T-helper 1 cell treated with Interleukin-12 subunit alpha and Interleukin-12 subunit beta and Interleukin-4 antibody, amounts not matched to agents 30 μg/mL and 1 μg/mL, for 36 hours (primary cell): Measurements from ENCODE around the gene RYR3.

ENCODE experiments used
- H3K27ac Mint-ChIP-seq: one replicate; pipeline ENCODE4 v1.8.0; 2021; ENCODE audit warnings: mild to moderate bottlenecking, mixed read lengths
- H3K27me3 Mint-ChIP-seq: one replicate; pipeline ENCODE4 v1.8.0; 2021; ENCODE audit warnings: low read depth, mixed read lengths
- H3K36me3 Mint-ChIP-seq: one replicate; pipeline ENCODE4 v1.8.0; 2021; ENCODE audit warnings: low read depth, mixed read lengths
- H3K4me1 Mint-ChIP-seq: one replicate; pipeline ENCODE4 v1.8.0; 2021; ENCODE audit warnings: low read depth, mixed read lengths
- H3K4me3 Mint-ChIP-seq: one replicate; pipeline ENCODE4 v1.8.0; 2021; ENCODE audit warnings: mild to moderate bottlenecking, moderate library complexity, mixed read lengths
- H3K9me3 Mint-ChIP-seq: one replicate; pipeline ENCODE4 v1.8.0; 2021; ENCODE audit warnings: mixed read lengths

Gene RYR3

DNA sequence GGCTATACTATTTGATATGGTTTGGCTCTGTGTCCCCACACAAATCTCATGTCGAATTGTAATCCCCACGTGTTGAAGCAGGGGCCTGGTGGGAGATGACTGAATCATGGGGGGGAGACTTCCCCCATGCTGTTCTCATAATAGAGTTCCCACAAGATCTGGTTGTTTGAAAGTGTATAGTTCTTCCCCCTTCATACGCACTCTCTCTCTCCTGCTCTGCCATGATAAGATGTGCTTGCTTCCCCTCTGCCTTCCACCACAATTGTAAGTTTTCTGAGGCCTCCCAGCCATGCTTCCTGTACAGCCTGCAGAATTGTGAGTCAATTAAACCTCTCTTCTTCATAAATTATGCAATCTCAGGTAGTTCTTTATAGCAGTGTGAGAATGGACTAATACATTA, 367.4 kb downstream of the RYR3 start:
- H3K27ac Mint-ChIP-seq, result no peak overlapping the region
- H3K9me3 Mint-ChIP-seq, result no peaks in the 10 kb centered on the region
- H3K36me3 Mint-ChIP-seq, result no peaks in the 10 kb centered on the region
- no peaks in the 10 kb centered on the region for H3K4me1 Mint-ChIP-seq
- H3K4me3 Mint-ChIP-seq, result no peak overlapping the region
- H3K27me3 Mint-ChIP-seq, result no peaks in the 10 kb centered on the region

DNA sequence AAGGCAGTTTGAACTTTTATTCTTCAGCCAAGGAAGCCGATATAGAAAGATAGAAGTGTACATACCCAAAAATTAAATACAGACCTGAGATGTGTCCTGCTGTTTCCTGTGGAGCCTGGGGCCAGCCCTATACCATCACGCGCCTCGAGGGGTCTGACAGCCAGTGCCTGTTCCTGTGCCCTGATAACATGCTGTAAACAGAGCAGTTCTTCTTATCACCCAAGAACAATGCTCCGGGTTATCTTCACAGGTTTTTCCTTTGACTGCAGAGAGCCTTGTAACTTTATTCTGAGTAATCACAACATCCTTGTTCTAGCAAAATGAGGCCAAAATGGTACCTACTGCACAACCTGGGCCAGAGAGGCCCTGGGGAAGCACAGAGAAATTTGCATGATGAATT, 367.8 kb downstream of the RYR3 start:
- Mint-ChIP-seq H3K36me3 (no peaks in the 10 kb centered on the region), H3K4me3 (no peak overlapping the region), H3K27ac (no peak overlapping the region), H3K4me1 (no peaks in the 10 kb centered on the region), H3K27me3 (no peaks in the 10 kb centered on the region), H3K9me3 (no peaks in the 10 kb centered on the region)

DNA sequence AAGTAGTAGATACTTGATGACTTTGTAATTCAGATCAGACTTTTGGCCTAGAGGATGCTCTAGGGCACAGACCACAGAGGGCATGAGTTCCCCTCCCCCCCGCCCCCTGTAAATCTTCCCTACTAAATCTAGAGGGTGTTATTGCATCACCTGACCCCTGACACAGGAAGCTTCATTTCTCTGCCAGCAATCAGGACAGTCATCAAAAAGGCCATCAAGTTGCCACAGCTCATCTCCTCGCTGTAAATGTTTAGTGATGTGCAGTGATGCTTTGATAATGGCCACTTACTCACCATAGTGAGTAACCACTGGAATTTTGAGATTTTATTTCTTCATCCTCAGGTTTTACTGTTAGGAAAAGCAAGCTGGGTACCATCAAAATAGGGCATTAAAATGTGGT, 368.3 kb downstream of the RYR3 start:
- Mint-ChIP-seq H3K36me3 (no peaks in the 10 kb centered on the region), H3K9me3 (no peaks in the 10 kb centered on the region), H3K4me1 (no peaks in the 10 kb centered on the region), H3K27ac (no peak overlapping the region), H3K4me3 (no peak overlapping the region), H3K27me3 (no peaks in the 10 kb centered on the region)

DNA sequence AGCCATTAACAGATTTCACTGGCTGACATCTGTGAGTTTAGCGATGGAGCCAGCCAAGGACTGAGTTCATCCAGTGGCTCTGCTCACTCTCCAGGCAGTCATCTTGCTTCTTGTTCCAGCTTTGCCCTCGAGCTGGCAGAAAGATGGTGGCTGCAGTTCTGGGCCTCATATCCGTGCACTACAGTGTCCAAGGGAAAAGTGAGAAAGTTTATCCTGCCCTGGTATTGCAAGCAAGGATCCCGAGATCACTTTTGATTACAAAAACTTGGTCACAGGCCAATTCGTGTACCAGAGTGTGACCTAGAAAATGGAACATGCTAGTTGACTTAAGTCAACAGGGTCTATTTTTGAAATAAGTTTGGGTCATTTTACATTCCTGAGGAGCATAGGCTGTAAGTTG, 369.6 kb downstream of the RYR3 start:
- H3K27ac Mint-ChIP-seq, result no peak overlapping the region
- no peak overlapping the region for H3K4me3 Mint-ChIP-seq

DNA sequence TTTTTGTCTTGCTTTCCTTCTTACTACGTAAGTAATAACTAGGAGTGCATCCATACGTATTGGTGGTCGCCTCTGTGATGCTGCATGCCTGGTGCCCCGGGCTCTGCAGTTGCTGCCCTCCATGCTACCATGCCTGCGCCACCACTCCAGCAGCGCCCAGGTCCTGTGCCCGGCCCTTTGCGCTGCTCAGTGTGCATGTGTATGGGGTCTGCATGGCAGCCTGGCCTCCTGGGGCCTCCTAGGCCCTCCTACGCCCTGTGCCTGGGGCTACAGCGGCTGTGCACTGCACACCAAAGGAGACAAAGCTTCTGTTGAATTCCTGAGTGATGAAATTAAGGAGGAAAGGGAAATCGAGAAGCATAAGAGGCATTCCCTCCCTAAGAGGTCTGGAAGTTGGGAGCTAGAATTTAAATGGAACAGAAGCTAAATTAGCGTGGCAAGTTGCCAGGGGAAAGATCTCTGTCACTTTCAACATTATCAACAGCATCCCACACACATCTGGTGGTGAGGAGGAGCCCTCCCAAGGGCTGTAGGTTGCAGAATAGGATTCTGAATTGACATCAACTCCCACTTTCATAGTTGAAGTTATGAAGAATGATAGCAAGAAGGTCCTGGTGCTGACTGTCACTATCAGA, 382.5 kb downstream of the RYR3 start:
- Mint-ChIP-seq H3K9me3 (no peaks in the 10 kb centered on the region), H3K27ac (no peak overlapping the region), H3K4me3 (no peak overlapping the region), H3K36me3 (no peaks in the 10 kb centered on the region), H3K4me1 (no peaks in the 10 kb centered on the region), H3K27me3 (peaks cover 3% of the 10 kb centered on the region)

More for the DNA sequence above, 369.6 kb downstream of the RYR3 start:
- H3K27me3 Mint-ChIP-seq, result no peaks in the 10 kb centered on the region
- no peaks in the 10 kb centered on the region for H3K36me3 Mint-ChIP-seq
- H3K9me3 Mint-ChIP-seq, result no peaks in the 10 kb centered on the region
- no peaks in the 10 kb centered on the region for H3K4me1 Mint-ChIP-seq

DNA sequence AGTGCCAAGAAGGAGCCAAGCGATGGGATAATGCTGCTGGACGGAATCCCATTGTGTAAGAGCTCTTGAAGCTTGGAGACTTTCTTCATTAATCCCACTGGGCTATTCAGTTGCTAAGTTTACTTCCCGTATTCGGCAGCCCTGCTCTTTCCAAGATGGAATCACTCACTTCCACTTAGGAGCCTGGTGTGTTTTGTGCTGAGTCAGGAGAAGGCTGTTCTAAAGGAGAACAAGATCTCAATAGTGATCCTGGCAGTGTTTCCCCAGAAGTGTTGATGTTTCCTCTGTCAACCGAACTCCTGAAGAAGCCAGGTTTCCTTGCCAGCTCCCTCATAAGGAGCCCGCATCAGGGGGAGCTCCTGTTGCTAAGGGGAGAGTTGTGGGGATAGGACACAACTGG, 387.4 kb downstream of the RYR3 start:
- no peaks in the 10 kb centered on the region for H3K4me1 Mint-ChIP-seq
- no peaks in the 10 kb centered on the region for H3K36me3 Mint-ChIP-seq
- H3K4me3 Mint-ChIP-seq, result no peak overlapping the region
- H3K27ac Mint-ChIP-seq, result no peak overlapping the region
- H3K27me3 Mint-ChIP-seq, result peaks cover 3% of the 10 kb centered on the region
- H3K9me3 Mint-ChIP-seq, result no peaks in the 10 kb centered on the region

DNA sequence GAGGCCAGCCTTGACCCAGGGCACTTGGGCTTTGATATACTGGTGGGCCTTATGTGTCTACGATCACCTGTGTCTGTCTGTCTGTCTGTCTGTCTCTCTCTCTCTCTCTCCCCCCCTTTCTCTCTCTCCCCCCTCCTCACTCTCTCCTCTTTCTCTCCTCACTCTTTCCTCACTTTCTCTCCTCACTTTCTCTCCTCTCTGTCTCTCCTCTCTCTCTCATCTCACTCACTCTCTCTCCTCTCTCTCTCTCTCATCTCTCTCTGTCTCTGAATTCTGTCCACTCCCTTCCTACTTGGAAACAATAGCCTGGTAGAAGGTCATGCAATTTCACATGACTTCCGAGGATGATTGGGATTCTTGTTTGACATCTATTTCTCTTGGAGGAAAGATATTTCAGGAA, 388.4 kb downstream of the RYR3 start:
- Mint-ChIP-seq H3K27me3 (peaks cover 3% of the 10 kb centered on the region), H3K4me1 (no peaks in the 10 kb centered on the region), H3K36me3 (no peaks in the 10 kb centered on the region), H3K4me3 (no peak overlapping the region), H3K9me3 (no peaks in the 10 kb centered on the region), H3K27ac (no peak overlapping the region)

DNA sequence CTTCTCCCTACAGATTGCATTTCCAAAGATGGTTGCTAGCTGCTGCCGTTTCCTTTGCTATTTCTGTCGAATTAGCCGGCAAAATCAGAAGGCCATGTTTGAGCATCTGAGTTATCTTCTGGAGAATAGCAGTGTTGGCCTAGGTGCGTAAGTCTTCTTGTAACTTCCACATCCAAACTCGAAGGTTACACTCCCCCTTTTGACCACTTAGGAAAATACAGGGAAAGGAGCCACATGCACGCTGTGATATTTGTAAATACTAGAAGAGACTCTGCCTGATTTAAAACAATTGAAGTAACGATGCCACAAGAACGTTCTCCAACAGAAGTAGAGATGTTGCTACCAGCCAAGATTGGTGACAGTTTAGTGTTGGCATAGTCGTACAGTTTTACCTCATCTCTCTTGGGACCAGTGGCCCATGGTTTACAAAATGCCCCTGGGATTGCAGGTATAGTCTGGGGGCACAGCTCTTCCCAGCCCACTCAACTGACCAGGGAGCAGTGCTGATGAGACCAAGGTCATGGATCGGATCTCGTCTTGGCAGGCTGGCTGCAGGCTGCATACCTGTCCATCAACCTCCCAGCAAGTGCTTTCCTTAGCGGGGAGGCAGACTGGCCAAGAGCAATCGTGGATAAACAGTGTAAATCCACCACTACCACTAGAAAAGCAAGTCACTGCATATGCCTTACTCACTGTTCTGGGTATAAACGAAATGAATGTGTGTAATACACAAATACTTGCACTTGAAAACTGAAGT, 389.1 kb downstream of the RYR3 start:
- no peaks in the 10 kb centered on the region for H3K9me3 Mint-ChIP-seq
- H3K4me1 Mint-ChIP-seq, result no peaks in the 10 kb centered on the region
- H3K27me3 Mint-ChIP-seq, result peaks cover 3% of the 10 kb centered on the region
- H3K27ac Mint-ChIP-seq, result no peak overlapping the region
- no peak overlapping the region for H3K4me3 Mint-ChIP-seq
- H3K36me3 Mint-ChIP-seq, result no peaks in the 10 kb centered on the region

DNA sequence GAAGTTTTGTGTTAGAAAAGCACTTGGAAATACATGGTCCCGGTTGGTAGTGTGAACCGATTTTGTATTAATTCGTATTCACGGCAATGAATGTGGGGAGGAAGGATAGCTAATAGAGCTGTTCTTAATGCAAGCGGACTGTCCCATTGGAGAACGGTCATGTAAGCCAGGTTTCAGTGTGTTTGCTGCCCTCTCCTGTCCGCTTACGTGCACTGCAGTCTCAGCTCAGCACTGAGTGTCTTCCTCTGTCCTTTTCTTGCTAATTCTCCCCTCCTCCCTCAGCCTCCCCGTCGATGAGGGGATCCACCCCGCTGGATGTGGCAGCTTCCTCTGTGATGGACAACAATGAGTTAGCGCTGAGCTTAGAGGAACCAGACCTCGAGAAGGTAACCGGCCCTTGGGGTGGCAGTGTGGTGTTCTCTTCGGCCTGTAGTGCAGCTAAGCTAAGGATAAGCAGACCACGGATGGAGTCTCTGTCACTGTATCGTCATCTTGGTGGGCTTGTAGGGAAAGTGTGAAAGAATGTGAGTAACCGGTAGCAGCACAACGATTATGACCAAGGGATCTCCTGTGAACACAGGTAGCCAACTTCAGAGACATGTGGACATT, 390.0 kb downstream of the RYR3 start:
- Mint-ChIP-seq H3K27me3 (no peaks in the 10 kb centered on the region), H3K36me3 (no peaks in the 10 kb centered on the region), H3K9me3 (no peaks in the 10 kb centered on the region), H3K4me1 (no peaks in the 10 kb centered on the region), H3K4me3 (no peak overlapping the region), H3K27ac (no peak overlapping the region)

DNA sequence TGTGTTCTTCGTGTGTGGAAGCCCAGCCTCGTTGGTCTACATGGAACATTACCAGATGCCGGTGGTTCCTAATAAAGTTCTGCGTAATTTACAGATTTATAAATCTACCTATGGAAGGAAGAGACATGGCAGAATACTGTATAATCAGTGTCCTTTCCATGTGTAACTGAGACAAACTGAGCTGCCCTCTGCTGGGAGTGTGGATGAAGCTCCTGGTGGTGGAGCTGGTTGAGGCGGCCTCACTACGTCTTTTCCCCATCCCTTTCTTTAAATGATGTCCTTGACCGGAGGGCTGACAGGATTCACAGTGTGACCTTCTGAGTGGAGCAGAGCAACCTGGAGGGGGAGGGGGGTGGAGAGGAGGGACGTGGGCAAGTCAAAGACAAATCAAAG, 390.5 kb downstream of the RYR3 start:
- Mint-ChIP-seq H3K27ac (no peak overlapping the region), H3K36me3 (no peaks in the 10 kb centered on the region), H3K4me3 (no peak overlapping the region), H3K4me1 (no peaks in the 10 kb centered on the region), H3K9me3 (no peaks in the 10 kb centered on the region), H3K27me3 (no peaks in the 10 kb centered on the region)

DNA sequence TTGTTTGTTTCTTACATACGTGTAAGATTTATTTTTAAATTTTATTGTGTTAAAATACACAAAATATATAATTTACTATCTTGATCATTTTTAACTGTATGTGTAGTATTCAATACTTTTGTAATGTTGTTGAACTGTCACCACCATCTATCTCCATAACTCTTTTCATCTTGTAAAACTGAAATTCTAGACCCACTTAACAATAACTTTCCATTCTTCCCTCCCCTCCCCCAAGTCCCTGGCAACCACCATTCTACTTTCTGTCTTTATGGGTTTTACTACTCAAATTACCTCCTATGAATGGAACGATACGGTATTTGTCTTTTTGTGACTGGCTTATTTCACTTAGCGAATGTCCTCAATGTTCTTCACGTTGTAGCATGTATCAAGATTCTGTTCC, 395.4 kb downstream of the RYR3 start:
- Mint-ChIP-seq H3K9me3 (peaks cover 6% of the 10 kb centered on the region), H3K4me3 (no peak overlapping the region), H3K36me3 (no peaks in the 10 kb centered on the region), H3K4me1 (no peaks in the 10 kb centered on the region), H3K27me3 (peaks cover 3% of the 10 kb centered on the region), H3K27ac (no peak overlapping the region)

DNA sequence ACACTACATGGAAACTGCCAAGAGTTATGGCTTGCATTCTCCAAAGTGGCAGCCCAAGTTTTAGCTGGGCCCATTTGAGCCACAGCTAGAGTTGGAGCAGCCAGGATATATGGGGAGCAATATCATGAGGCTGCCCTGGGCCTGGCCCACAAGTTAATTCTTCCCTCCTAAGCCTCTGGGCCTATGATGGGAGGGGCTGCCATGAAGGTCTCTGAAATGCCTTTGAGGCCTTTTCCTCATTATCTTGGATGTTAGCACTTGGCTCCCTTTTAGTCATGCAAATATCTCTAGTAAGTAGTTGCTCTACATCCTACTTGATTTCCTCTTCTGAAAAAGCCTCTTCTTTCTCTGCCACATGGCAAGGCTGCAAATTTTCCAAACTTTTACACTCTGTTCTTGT, 400.0 kb downstream of the RYR3 start:
- peaks cover 15% of the 10 kb centered on the region for H3K9me3 Mint-ChIP-seq
- peaks cover 3% of the 10 kb centered on the region for H3K27me3 Mint-ChIP-seq
- no peak overlapping the region for H3K27ac Mint-ChIP-seq
- no peaks in the 10 kb centered on the region for H3K4me1 Mint-ChIP-seq
- H3K36me3 Mint-ChIP-seq, result no peaks in the 10 kb centered on the region
- no peak overlapping the region for H3K4me3 Mint-ChIP-seq

DNA sequence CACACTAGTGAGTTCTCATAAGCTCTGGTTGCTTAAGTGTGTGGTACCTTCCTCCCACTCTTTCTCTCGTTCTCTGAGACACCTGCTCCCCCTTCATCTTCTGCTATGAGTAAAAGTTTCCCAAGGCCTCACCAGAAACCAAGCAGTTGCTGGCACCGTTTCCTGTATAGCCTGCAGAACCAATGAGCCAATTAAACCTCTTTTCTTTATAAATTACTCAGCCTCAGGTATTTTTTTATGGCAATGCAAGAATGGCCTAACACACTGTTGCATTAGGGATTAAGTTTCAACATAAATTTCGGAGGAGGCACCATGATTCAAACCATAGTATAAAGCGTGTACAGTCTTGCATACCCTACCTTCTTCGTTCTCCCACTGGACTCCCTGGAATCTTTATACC, 405.3 kb downstream of the RYR3 start:
- Mint-ChIP-seq H3K36me3 (no peaks in the 10 kb centered on the region), H3K27ac (no peak overlapping the region), H3K4me3 (no peak overlapping the region)

DNA sequence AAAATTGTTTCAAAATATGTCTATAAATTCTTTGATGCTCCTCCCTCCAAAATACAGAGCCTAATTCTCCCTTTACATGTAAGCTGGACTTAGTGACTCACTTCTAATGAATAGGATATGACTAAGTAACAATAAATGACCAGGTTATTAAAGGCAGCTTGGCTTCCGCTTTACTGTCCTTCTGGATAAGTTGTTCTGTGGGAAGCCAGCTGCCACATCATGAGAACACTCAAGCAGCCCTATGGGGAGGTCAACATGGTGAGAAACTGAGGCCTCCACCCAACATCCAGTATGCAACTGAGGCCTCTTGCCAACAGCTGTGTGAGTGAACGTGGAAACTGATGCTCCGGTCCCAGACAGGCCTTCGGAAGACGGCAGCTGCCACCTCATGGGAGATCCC, 410.2 kb downstream of the RYR3 start:
- no peaks in the 10 kb centered on the region for H3K4me1 Mint-ChIP-seq
- no peak overlapping the region for H3K27ac Mint-ChIP-seq
- H3K9me3 Mint-ChIP-seq, result no peaks in the 10 kb centered on the region
- no peaks in the 10 kb centered on the region for H3K27me3 Mint-ChIP-seq
- no peak overlapping the region for H3K4me3 Mint-ChIP-seq
- no peaks in the 10 kb centered on the region for H3K36me3 Mint-ChIP-seq

More for the DNA sequence above, 405.3 kb downstream of the RYR3 start:
- no peaks in the 10 kb centered on the region for H3K4me1 Mint-ChIP-seq
- no peaks in the 10 kb centered on the region for H3K27me3 Mint-ChIP-seq
- H3K9me3 Mint-ChIP-seq, result peaks cover 9% of the 10 kb centered on the region

DNA sequence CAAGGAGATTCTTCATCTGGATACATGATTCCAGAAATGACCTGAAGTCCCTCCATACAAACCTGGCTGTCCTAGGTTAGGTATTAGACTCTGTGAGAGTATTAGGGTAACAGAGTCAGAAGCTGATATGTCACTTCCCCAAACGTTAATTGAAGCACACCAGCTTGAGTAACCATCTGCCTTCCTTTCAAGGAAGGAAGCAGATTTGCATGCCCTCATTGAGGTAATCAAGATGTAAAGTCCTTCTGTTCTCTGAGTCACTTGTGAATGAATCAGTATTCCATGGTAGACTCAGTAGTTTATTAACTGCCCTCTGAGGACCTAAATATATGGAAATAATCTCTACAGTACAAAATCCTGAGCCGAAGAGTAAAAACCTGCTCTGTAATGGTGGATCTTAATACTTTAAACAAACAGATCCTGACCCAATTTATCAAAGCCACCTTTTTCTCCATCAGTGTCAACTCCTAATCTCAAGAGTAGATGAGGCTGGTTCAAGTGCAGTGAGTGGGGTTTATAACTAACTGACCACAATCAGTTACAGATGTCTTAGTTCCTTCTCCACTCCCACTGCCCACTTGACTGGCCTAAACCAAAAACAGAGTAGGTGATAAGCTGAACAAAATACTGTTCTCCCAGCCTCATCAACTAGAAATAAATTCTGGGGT, 411.4 kb downstream of the RYR3 start:
- H3K27ac Mint-ChIP-seq, result no peak overlapping the region
- no peaks in the 10 kb centered on the region for H3K9me3 Mint-ChIP-seq
- H3K27me3 Mint-ChIP-seq, result no peaks in the 10 kb centered on the region
- no peaks in the 10 kb centered on the region for H3K4me1 Mint-ChIP-seq
- H3K36me3 Mint-ChIP-seq, result no peaks in the 10 kb centered on the region
- H3K4me3 Mint-ChIP-seq, result no peak overlapping the region
